Smooth muscle cell (in vitro differentiated cells): ENCODE results near the gene TTC22. TPM values are rescaled to one million over a fixed set of nuclear protein-coding genes. Genes with fewer than 3 reads are reported as not detected.

Source experiments
- DNase-seq: peaks from one replicate; lab custom pipeline; 2025; ENCODE audit not compliant: unreplicated experiment; lab: John Stamatoyannopoulos, UW
- H2AFZ ChIP-seq: fragments of 200-600 bp; sonication (generic); 2 replicates; pipeline ENCODE4 v1.6.0; 2016; ENCODE audit warnings: antibody characterized with exemption, low read depth, mild to moderate bottlenecking
- H3F3A ChIP-seq: fragments of 200-600 bp; sonication (generic); 2 replicates; pipeline ENCODE4 v1.6.0; 2017; ENCODE audit warnings: antibody characterized with exemption, low read depth
- H3K27ac ChIP-seq: fragments of 200-600 bp; sonication (generic); 2 replicates; pipeline ENCODE4 v1.5.1; 2016; ENCODE audit warnings: low read depth, mild to moderate bottlenecking
- H3K27me3 ChIP-seq: fragments of 200-600 bp; sonication (generic); 2 replicates; pipeline ENCODE4 v1.6.1; 2016; ENCODE audit warnings: low read depth, mild to moderate bottlenecking
- H3K36me3 ChIP-seq: fragments of 200-600 bp; sonication (generic); 2 replicates; pipeline ENCODE4 v1.5.1; 2016; ENCODE audit warnings: low read depth
- H3K4me1 ChIP-seq: fragments of 200-600 bp; sonication (generic); 2 replicates; pipeline ENCODE4 v1.5.1; 2016; ENCODE audit warnings: low read depth
- H3K4me2 ChIP-seq: fragments of 200-600 bp; sonication (generic); 2 replicates; pipeline ENCODE4 v1.6.0; 2016; ENCODE audit warnings: mild to moderate bottlenecking
- H3K4me3 ChIP-seq: fragments of 200-600 bp; sonication (generic); 2 replicates; pipeline ENCODE4 v1.5.1; 2016; ENCODE audit warnings: mild to moderate bottlenecking
- H3K79me2 ChIP-seq: fragments of 200-600 bp; sonication (generic); 2 replicates; pipeline ENCODE4 v1.6.0; 2016; ENCODE audit warnings: low read depth, mild to moderate bottlenecking
- H3K9ac ChIP-seq: fragments of 200-600 bp; sonication (generic); 2 replicates; pipeline ENCODE4 v1.6.0; 2016; ENCODE audit warnings: low read depth
- H3K9me3 ChIP-seq: fragments of 200-600 bp; sonication (generic); replicated peaks from 2 replicates; pipeline ENCODE4 v1.5.1; 2016; ENCODE audit warnings: low read depth
- H4K20me1 ChIP-seq: fragments of 200-600 bp; sonication (generic); 2 replicates; pipeline ENCODE4 v1.6.0; 2016; ENCODE audit warnings: low read depth
- WGBS: methylation state at CpG from one replicate; pipeline ENCODE4 v1.1.7; 2016; ENCODE audit warnings: low lambda C conversion rate; 5-methylcytosine and 5-hydroxymethylcytosine counted together
- polyA plus RNA-seq: library from polyadenylated mRNA; unstranded; fragments of >200 nt; fragmentation: Nextera tagmentation; extraction: Ambion mirVana; gene quantifications from 2 replicates; pipeline ENCODE4 v1.2.1, GENCODE V29; 2016
- total RNA-seq: library from RNA; depleted of rRNA; stranded (reverse); fragments of >200 nt; gene quantifications from 2 replicates; pipeline ENCODE4 v1.2.3, GENCODE V29; 2014
- TF ChIP-seq, protein P1 (sequence below): fragments of 200-600 bp; sonication (generic); IDR thresholded peaks from 2 replicates; pipeline ENCODE4 v1.5.1; 2017; ENCODE audit warnings: borderline replicate concordance, mild to moderate bottlenecking, antibody characterized with exemption; ENCODE audit not compliant: insufficient read depth, poor library complexity, severe bottlenecking

The TTC22 gene
- total and polyA plus RNA-seq, 2 experiments from 2014 or later = 0.50 to 1.3 TPM

DNA sequence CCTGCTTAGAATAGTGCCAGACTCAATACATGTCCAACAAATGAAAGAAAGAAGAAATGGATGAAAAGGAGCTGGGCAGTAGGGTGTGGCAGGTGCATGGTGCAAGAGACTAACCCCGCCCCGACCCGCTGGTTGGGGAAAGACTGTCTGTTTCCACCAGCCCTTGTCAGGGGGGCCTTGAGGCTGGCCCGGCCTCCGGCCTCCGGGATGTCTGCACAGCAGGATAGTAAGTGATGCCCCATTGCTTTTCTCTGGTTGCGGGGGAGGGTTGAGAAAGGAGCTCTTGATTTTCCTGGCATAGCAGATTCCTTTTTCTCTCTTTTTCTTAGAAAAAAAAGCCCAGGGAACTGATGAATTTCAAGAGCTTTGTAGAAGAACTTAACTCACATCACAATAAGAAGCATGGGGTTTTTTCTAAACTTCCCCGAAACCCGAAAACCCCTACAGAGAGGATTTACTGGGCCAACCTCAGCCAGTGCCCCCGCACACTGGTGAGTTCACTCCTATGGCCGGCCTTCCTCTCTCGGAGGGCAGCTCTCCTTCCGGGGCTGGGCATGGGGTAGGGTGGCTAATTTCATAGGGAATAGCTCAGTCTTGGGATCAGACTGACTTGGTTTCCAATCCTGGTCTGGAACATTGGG is 12.5 kb upstream of the TTC22 start:
- H3K27me3 ChIP-seq = no peaks in the 10 kb centered on the region
- H3K4me1 ChIP-seq = no peaks in the 10 kb centered on the region
- H3K9me3 ChIP-seq = no peaks in the 10 kb centered on the region
- H4K20me1 ChIP-seq = no peaks in the 10 kb centered on the region
- H2AFZ ChIP-seq = no peak overlapping the region
- DNase-seq = no peak
- no peak overlapping the region for H3K4me2 ChIP-seq
- no peak overlapping the region for H3K9ac ChIP-seq
- H3K79me2 ChIP-seq = no peaks in the 10 kb centered on the region
- no peak overlapping the region for H3K27ac ChIP-seq
- no peak overlapping the region for H3K4me3 ChIP-seq
- no peaks in the 10 kb centered on the region for H3K36me3 ChIP-seq
- WGBS = 57% methylated on average over 13 of the region's 13 CpGs
- H3F3A ChIP-seq = no peaks in the 10 kb centered on the region
- TF ChIP-seq, protein P1, sequence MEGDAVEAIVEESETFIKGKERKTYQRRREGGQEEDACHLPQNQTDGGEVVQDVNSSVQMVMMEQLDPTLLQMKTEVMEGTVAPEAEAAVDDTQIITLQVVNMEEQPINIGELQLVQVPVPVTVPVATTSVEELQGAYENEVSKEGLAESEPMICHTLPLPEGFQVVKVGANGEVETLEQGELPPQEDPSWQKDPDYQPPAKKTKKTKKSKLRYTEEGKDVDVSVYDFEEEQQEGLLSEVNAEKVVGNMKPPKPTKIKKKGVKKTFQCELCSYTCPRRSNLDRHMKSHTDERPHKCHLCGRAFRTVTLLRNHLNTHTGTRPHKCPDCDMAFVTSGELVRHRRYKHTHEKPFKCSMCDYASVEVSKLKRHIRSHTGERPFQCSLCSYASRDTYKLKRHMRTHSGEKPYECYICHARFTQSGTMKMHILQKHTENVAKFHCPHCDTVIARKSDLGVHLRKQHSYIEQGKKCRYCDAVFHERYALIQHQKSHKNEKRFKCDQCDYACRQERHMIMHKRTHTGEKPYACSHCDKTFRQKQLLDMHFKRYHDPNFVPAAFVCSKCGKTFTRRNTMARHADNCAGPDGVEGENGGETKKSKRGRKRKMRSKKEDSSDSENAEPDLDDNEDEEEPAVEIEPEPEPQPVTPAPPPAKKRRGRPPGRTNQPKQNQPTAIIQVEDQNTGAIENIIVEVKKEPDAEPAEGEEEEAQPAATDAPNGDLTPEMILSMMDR = no peak

DNA sequence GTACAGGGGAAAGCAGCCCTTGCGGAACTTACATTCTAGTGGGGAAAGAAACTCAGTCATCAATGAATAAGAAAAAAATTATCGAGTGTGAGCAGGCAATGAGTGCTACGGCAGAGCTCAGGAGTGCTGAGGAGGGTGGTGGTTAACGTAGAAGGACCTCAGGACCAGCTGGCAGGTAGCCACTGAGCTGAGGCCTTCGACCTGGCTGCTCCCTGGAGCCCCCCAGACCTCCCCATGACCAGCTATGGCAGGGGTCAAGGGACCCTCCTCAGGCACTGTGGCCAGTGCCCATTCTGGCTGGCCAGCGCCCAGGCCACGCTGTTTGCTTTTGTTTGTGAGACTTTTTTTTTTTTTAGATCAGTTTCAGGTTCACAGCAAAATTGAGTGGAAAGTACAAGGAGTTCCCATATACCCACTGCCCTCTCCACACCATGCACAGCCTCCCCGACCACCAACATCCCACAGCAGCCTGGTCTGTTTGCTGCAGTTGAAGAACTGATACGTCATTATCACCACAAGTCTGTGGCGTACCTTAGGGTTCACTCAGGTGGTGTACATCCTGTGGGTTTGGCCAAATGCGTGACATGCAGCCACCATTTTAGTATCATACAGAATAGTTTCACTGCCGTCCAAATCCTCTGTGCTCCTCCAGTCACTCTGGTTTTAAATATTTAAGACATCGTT is 11.8 kb upstream of the TTC22 start:
- Histone ChIP-seq H3F3A (no peaks in the 10 kb centered on the region), H3K4me3 (no peak overlapping the region), H3K4me1 (no peaks in the 10 kb centered on the region), H3K9ac (no peak overlapping the region), H3K9me3 (no peaks in the 10 kb centered on the region), H3K79me2 (no peaks in the 10 kb centered on the region), H3K27ac (no peak overlapping the region), H2AFZ (no peak overlapping the region), H3K27me3 (no peaks in the 10 kb centered on the region), H3K36me3 (no peaks in the 10 kb centered on the region), H4K20me1 (no peaks in the 10 kb centered on the region), H3K4me2 (no peak overlapping the region)
- TF ChIP-seq, protein P1 = no peak
- WGBS = 83% methylated on average over 13 of the region's 13 CpGs
- DNase-seq = no peak

DNA sequence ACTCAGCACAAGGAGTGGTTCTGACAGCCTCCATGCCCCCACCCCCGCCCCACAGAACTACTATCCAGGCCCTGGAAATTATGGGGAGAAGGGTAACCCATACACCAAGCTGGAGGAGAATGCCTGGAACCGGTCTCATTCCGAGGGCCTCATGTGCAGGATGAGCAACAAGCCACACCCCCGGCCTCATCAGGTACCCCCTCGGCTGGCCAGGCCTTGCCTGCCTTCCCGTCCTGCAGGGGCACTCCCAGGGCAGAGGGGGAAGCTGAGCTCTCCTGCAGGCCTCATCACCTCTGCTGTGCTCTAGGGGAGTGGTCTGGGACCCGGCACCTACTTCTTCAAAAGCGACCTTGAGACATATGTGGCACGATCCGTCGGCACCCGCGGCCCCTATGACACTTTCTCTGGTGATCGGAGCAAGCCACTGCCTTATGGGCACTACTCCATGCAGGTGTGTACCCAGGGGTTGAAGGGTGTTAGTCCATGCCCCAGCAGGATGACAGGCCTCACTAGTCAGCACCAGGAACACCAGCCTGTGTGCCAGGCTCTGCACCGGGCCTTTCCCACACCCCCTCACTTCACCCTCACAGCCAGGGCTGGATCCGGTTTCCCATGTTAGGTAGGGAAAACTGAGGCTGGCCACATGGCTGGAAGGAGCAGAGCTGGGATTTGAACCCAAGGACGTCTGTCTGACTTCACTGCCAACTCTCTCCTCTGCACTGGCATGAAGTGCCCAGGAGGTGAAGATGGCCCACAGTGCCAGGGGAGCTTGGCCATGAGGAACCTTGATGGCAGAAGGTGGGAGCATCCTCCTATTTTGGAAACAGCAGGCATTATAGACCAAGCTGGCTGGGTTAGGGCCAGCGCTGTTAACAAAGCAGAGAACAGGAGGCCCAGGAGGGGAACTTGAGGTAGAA is 10.9 kb upstream of the TTC22 start:
- no peak overlapping the region for H3K4me3 ChIP-seq

More for the DNA sequence above, 10.9 kb upstream of the TTC22 start:
- no peaks in the 10 kb centered on the region for H3K9me3 ChIP-seq
- H3K27ac ChIP-seq = no peak overlapping the region
- no peaks in the 10 kb centered on the region for H3K27me3 ChIP-seq
- TF ChIP-seq, protein P1 = no peak
- H3F3A ChIP-seq = no peaks in the 10 kb centered on the region
- WGBS = 85% methylated on average over 18 of the region's 18 CpGs
- no peaks in the 10 kb centered on the region for H3K79me2 ChIP-seq
- no peak for DNase-seq
- H2AFZ ChIP-seq = no peak overlapping the region
- no peaks in the 10 kb centered on the region for H3K4me1 ChIP-seq
- H3K9ac ChIP-seq = no peak overlapping the region
- H4K20me1 ChIP-seq = no peaks in the 10 kb centered on the region
- no peak overlapping the region for H3K4me2 ChIP-seq
- no peaks in the 10 kb centered on the region for H3K36me3 ChIP-seq
